NB4 (cell line): ENCODE data around the gene SLC35F5.
"Not testable (repeated sequence)": the region's sequence is repeated elsewhere in the genome, so short reads cannot be mapped to it uniquely, and the experiment has no call there.

Experiments used
- DNase-seq: peaks from one replicate; pipeline ENCODE4 v3.0.0; 2010; ENCODE audit warnings: low read depth
- H3K4me3 ChIP-seq: one replicate; pipeline ENCODE4 v1.5.1; 2011; ENCODE audit warnings: mild to moderate bottlenecking, low read depth, low read length, moderate library complexity
- CTCF ChIP-seq: IDR thresholded peaks from one replicate; pipeline ENCODE4 v1.5.1; 2012; ENCODE audit warnings: low read depth, low read length
- MAX ChIP-seq: IDR thresholded peaks from 2 replicates; pipeline ENCODE4 v1.6.1; 2011; ENCODE audit warnings: low read depth, low read length
- MYC ChIP-seq: IDR thresholded peaks from 2 replicates; pipeline ENCODE4 v1.6.1; 2011; ENCODE audit warnings: low read depth, low read length
- POLR2A ChIP-seq: IDR thresholded peaks from 2 replicates; pipeline ENCODE4 v1.6.1; 2011; ENCODE audit warnings: mild to moderate bottlenecking; ENCODE audit not compliant: insufficient read length; ENCODE audit errors: extremely low read depth

SLC35F5 gene

GRCh38 chr2:113697516-113697915 is 58.9 kb downstream of the SLC35F5 start:
- no peak overlapping the region for H3K4me3 ChIP-seq
- DNase-seq: no peak
- no peak for TF ChIP-seq POLR2A
- TF ChIP-seq MAX: no peak
- no peak for TF ChIP-seq CTCF
- no peak for TF ChIP-seq MYC

- H3K4me3 ChIP-seq: no peak overlapping the region
- no peak for DNase-seq
- no peak for TF ChIP-seq CTCF
- TF ChIP-seq MYC: no peak
- TF ChIP-seq MAX: no peak
- TF ChIP-seq POLR2A: no peak
Measured at GRCh38 chr2:113694438-113694837, 62.0 kb downstream of the SLC35F5 start.

- H3K4me3 ChIP-seq: no peak overlapping the region
Measured at GRCh38 chr2:113692698-113693428, 63.6 kb downstream of the SLC35F5 start.

GRCh38 chr2:113690871-113691270 is 65.6 kb downstream of the SLC35F5 start:
- H3K4me3 ChIP-seq: not testable (repeated sequence)
- DNase-seq: peak; percentile 49

More at GRCh38 chr2:113692698-113693428, 63.6 kb downstream of the SLC35F5 start:
- DNase-seq: peak; percentile 66
- no peak for TF ChIP-seq CTCF
- no peak for TF ChIP-seq MAX
- no peak for TF ChIP-seq POLR2A
- no peak for TF ChIP-seq MYC

- TF ChIP-seq MAX (no peak), POLR2A (no peak), MYC (no peak), CTCF (no peak)
- H3K4me3 ChIP-seq: no peak overlapping the region
- no peak for DNase-seq
Measured at GRCh38 chr2:113686537-113686936, 69.9 kb downstream of the SLC35F5 start.

- TF ChIP-seq MYC (no peak), MAX (no peak), POLR2A (no peak), CTCF (no peak)
- DNase-seq: no peak
- no peak overlapping the region for H3K4me3 ChIP-seq
Measured at GRCh38 chr2:113685471-113685870, 71.0 kb downstream of the SLC35F5 start.
